Activated naive CD8-positive, alpha-beta T cell treated with anti-CD3 and anti-CD28 coated beads for 36 hours (primary cell): ENCODE results near the gene POMT2. TPM values are rescaled to one million over a fixed set of nuclear protein-coding genes. Genes with fewer than 3 reads are reported as not detected.

Source experiments
- DNase-seq: peaks from one replicate; pipeline ENCODE4 v3.0.0; 2021
- H3K27ac Mint-ChIP-seq: one replicate; pipeline ENCODE4 v1.8.0; 2022; ENCODE audit warnings: mild to moderate bottlenecking, moderate library complexity, mixed read lengths
- H3K27me3 Mint-ChIP-seq: one replicate; pipeline ENCODE4 v1.8.0; 2022; ENCODE audit warnings: mild to moderate bottlenecking, mixed read lengths
- H3K36me3 Mint-ChIP-seq: one replicate; pipeline ENCODE4 v1.8.0; 2021; ENCODE audit warnings: mild to moderate bottlenecking, mixed read lengths
- H3K4me1 Mint-ChIP-seq: one replicate; pipeline ENCODE4 v1.8.0; 2021; ENCODE audit warnings: mixed read lengths
- H3K4me3 Mint-ChIP-seq: one replicate; pipeline ENCODE4 v1.8.0; 2022; ENCODE audit warnings: mild to moderate bottlenecking, moderate library complexity, mixed read lengths
- H3K9me3 Mint-ChIP-seq: one replicate; pipeline ENCODE4 v1.8.0; 2022; ENCODE audit warnings: mixed read lengths
- total RNA-seq, 2 experiments: library from RNA; stranded (reverse); gene quantifications; one replicate each; pipeline ENCODE4 v1.2.3, GENCODE V29; 2021

The POMT2 gene
- total RNA-seq, 2 experiments from 2014 or later = 14.2 to 18.1 TPM

- no peaks in the 10 kb centered on the region for H3K4me1 Mint-ChIP-seq
- peaks cover 50% of the 10 kb centered on the region for H3K27me3 Mint-ChIP-seq
- no peak for DNase-seq
- no peak within 1 kb of the TSS for H3K4me3 Mint-ChIP-seq
- no peaks in the 10 kb centered on the region for H3K36me3 Mint-ChIP-seq
- H3K27ac Mint-ChIP-seq = no peak within 1 kb of the TSS
- peaks cover 3% of the 10 kb centered on the region for H3K9me3 Mint-ChIP-seq
Observed at GRCh38 chr14:77271113-77271710, 49.5 kb downstream of the POMT2 start, which contains the start of gene NGB. Gene NGB (minus strand): TSS chr14:77271206. CDS start chr14:77270937, 269 bp downstream.

- DNase-seq = no peak
- Mint-ChIP-seq H3K27ac (no peak overlapping the region), H3K4me1 (no peaks in the 10 kb centered on the region), H3K27me3 (peaks cover 50% of the 10 kb centered on the region), H3K36me3 (no peaks in the 10 kb centered on the region), H3K4me3 (no peak overlapping the region), H3K9me3 (peaks cover 3% of the 10 kb centered on the region)
Observed at GRCh38 chr14:77270361-77271112, 50.1 kb downstream of the POMT2 start.

- no peak overlapping the region for H3K27ac Mint-ChIP-seq
Observed at GRCh38 chr14:77268989-77269600, 51.6 kb downstream of the POMT2 start.

GRCh38 chr14:77267937-77268699 is 52.6 kb downstream of the POMT2 start:
- Mint-ChIP-seq H3K4me1 (no peaks in the 10 kb centered on the region), H3K27me3 (peaks cover 50% of the 10 kb centered on the region), H3K27ac (no peak overlapping the region), H3K4me3 (no peak overlapping the region), H3K36me3 (no peaks in the 10 kb centered on the region), H3K9me3 (peaks cover 3% of the 10 kb centered on the region)
- DNase-seq = no peak

More at GRCh38 chr14:77268989-77269600, 51.6 kb downstream of the POMT2 start:
- Mint-ChIP-seq H3K9me3 (peaks cover 3% of the 10 kb centered on the region), H3K27me3 (peaks cover 50% of the 10 kb centered on the region), H3K4me3 (no peak overlapping the region), H3K36me3 (no peaks in the 10 kb centered on the region), H3K4me1 (no peaks in the 10 kb centered on the region)
- no peak for DNase-seq

- Mint-ChIP-seq H3K9me3 (peaks cover 3% of the 10 kb centered on the region), H3K4me3 (no peak overlapping the region), H3K27ac (no peak overlapping the region), H3K27me3 (peaks cover 35% of the 10 kb centered on the region), H3K4me1 (no peaks in the 10 kb centered on the region), H3K36me3 (no peaks in the 10 kb centered on the region)
- DNase-seq = no peak
Observed at GRCh38 chr14:77266336-77266735, 54.3 kb downstream of the POMT2 start.

GRCh38 chr14:77265561-77266335 is 54.9 kb downstream of the POMT2 start:
- Mint-ChIP-seq H3K27me3 (peaks cover 34% of the 10 kb centered on the region), H3K4me3 (no peak overlapping the region), H3K9me3 (peaks cover 3% of the 10 kb centered on the region), H3K27ac (no peak overlapping the region), H3K36me3 (no peaks in the 10 kb centered on the region), H3K4me1 (no peaks in the 10 kb centered on the region)
- DNase-seq = no peak

- no peaks in the 10 kb centered on the region for H3K36me3 Mint-ChIP-seq
- DNase-seq = no peak
- H3K4me1 Mint-ChIP-seq = no peaks in the 10 kb centered on the region
- no peak overlapping the region for H3K27ac Mint-ChIP-seq
- peaks cover 31% of the 10 kb centered on the region for H3K27me3 Mint-ChIP-seq
- no peak overlapping the region for H3K4me3 Mint-ChIP-seq
- H3K9me3 Mint-ChIP-seq = peaks cover 3% of the 10 kb centered on the region
Observed at GRCh38 chr14:77265187-77265515, 55.5 kb downstream of the POMT2 start.

- Mint-ChIP-seq H3K27me3 (peaks cover 26% of the 10 kb centered on the region), H3K9me3 (peaks cover 3% of the 10 kb centered on the region), H3K4me3 (no peak overlapping the region), H3K27ac (no peak overlapping the region), H3K4me1 (no peaks in the 10 kb centered on the region), H3K36me3 (no peaks in the 10 kb centered on the region)
- DNase-seq = no peak
Observed at GRCh38 chr14:77264466-77265186, 56.1 kb downstream of the POMT2 start.

- Mint-ChIP-seq H3K36me3 (no peaks in the 10 kb centered on the region), H3K27me3 (peaks cover 4% of the 10 kb centered on the region), H3K4me3 (no peak overlapping the region), H3K27ac (no peak overlapping the region), H3K4me1 (no peaks in the 10 kb centered on the region), H3K9me3 (no peaks in the 10 kb centered on the region)
- DNase-seq = no peak
Observed at GRCh38 chr14:77260631-77261030, 60.1 kb downstream of the POMT2 start.

GRCh38 chr14:77260199-77260598 is 60.5 kb downstream of the POMT2 start:
- no peaks in the 10 kb centered on the region for H3K4me1 Mint-ChIP-seq
- no peak overlapping the region for H3K4me3 Mint-ChIP-seq
- DNase-seq = no peak
- no peaks in the 10 kb centered on the region for H3K36me3 Mint-ChIP-seq
- no peaks in the 10 kb centered on the region for H3K9me3 Mint-ChIP-seq
- peaks cover 4% of the 10 kb centered on the region for H3K27me3 Mint-ChIP-seq
- H3K27ac Mint-ChIP-seq = no peak overlapping the region

- Mint-ChIP-seq H3K27ac (no peak overlapping the region), H3K9me3 (no peaks in the 10 kb centered on the region), H3K4me1 (no peaks in the 10 kb centered on the region), H3K4me3 (no peak overlapping the region), H3K27me3 (peaks cover 4% of the 10 kb centered on the region), H3K36me3 (no peaks in the 10 kb centered on the region)
- DNase-seq = no peak
Observed at GRCh38 chr14:77259025-77259715, 61.5 kb downstream of the POMT2 start.

- Mint-ChIP-seq H3K27me3 (peaks cover 4% of the 10 kb centered on the region), H3K9me3 (no peaks in the 10 kb centered on the region), H3K36me3 (no peaks in the 10 kb centered on the region), H3K27ac (no peak overlapping the region), H3K4me3 (no peak overlapping the region), H3K4me1 (no peaks in the 10 kb centered on the region)
- no peak for DNase-seq
Observed at GRCh38 chr14:77258566-77258965, 62.1 kb downstream of the POMT2 start.

- Mint-ChIP-seq H3K27ac (no peak overlapping the region), H3K27me3 (peaks cover 4% of the 10 kb centered on the region), H3K4me3 (no peak overlapping the region), H3K36me3 (no peaks in the 10 kb centered on the region), H3K4me1 (no peaks in the 10 kb centered on the region), H3K9me3 (no peaks in the 10 kb centered on the region)
- DNase-seq = no peak
Observed at GRCh38 chr14:77257700-77258099, 63.0 kb downstream of the POMT2 start.
